WTC11 (cell line): ENCODE measurements around the gene CTH.
"Not testable (repeated sequence)": the region's sequence is repeated elsewhere in the genome, so short reads cannot be mapped to it uniquely, and the experiment has no call there.

Experiments
- AR ChIP-seq: fragments of 250-450 bp; sonication (Bioruptor Pico); IDR thresholded peaks from 2 replicates; pipeline ENCODE4 v1.9.0; 2021; ENCODE audit warnings: mild to moderate bottlenecking
- ATF3 ChIP-seq: sonication (generic); formaldehyde crosslinking; conservative IDR thresholded peaks from 2 replicates; pipeline ENCODE4 v1.8.1; 2022; ENCODE audit warnings: mild to moderate bottlenecking, missing genetic modification reagents
- CREM ChIP-seq: sonication (generic); formaldehyde crosslinking; IDR thresholded peaks from 2 replicates; pipeline ENCODE4 v1.8.1; 2022; ENCODE audit warnings: mild to moderate bottlenecking, missing genetic modification reagents, moderate library complexity
- CTCF ChIP-seq: fragments of 200-600 bp; IDR thresholded peaks from 2 replicates; pipeline ENCODE4 v1.8.0; 2022; ENCODE audit warnings: antibody characterized with exemption
- ELF4 ChIP-seq: sonication (generic); formaldehyde crosslinking; IDR thresholded peaks from 2 replicates; pipeline ENCODE4 v1.8.1; 2022; ENCODE audit warnings: low read depth, mild to moderate bottlenecking, moderate library complexity, missing genetic modification reagents
- FOXP4 ChIP-seq: sonication (generic); formaldehyde crosslinking; IDR thresholded peaks from 2 replicates; pipeline ENCODE4 v1.8.0; 2022; ENCODE audit warnings: mild to moderate bottlenecking, missing genetic modification reagents
- NR2C2 ChIP-seq: sonication (generic); formaldehyde crosslinking; IDR thresholded peaks from 2 replicates; pipeline ENCODE4 v1.8.0; 2022; ENCODE audit warnings: mild to moderate bottlenecking, missing genetic modification reagents
- RELA ChIP-seq: sonication (generic); formaldehyde crosslinking; IDR thresholded peaks from 2 replicates; pipeline ENCODE4 v1.8.1; 2022; ENCODE audit warnings: missing genetic modification reagents, mild to moderate bottlenecking, borderline replicate concordance
- SMAD4 ChIP-seq: sonication (generic); formaldehyde crosslinking; IDR thresholded peaks from 2 replicates; pipeline ENCODE4 v1.8.0; 2022; ENCODE audit warnings: mild to moderate bottlenecking, missing genetic modification reagents
- USF2 ChIP-seq: sonication (generic); formaldehyde crosslinking; IDR thresholded peaks from 2 replicates; pipeline ENCODE4 v1.8.1; 2023; ENCODE audit warnings: mild to moderate bottlenecking, missing genetic modification reagents, moderate library complexity
- ZBTB43 ChIP-seq: sonication (generic); formaldehyde crosslinking; IDR thresholded peaks from 2 replicates; pipeline ENCODE4 v1.8.1; 2023; ENCODE audit warnings: mild to moderate bottlenecking, missing genetic modification reagents
- ZNF263 ChIP-seq: sonication (generic); formaldehyde crosslinking; IDR thresholded peaks from 2 replicates; pipeline ENCODE4 v1.8.1; 2022; ENCODE audit warnings: low read depth, mild to moderate bottlenecking, moderate library complexity, missing genetic modification reagents

- not testable (repeated sequence) for TF ChIP-seq NR2C2; CTCF; ZNF263; FOXP4 (CRISPR knock-in tag); USF2 (CRISPR knock-in tag); ATF3 (CRISPR knock-in tag); ZBTB43; CREM (CRISPR knock-in tag); SMAD4 (CRISPR knock-in tag); AR (CRISPR knock-in tag); RELA (CRISPR knock-in tag); ELF4 (CRISPR knock-in tag)
Measured at GRCh38 chr1:70366425-70366952, 44.6 kb upstream of the CTH start.
